Ecto neural progenitor cell (in vitro differentiated cells): Measurements from ENCODE around the gene LMOD3.

Experiments
- DNase-seq: peaks from one replicate; pipeline ENCODE4 v3.0.0-alpha.2; 2018; ENCODE audit warnings: low spot score

The LMOD3 gene

DNA sequence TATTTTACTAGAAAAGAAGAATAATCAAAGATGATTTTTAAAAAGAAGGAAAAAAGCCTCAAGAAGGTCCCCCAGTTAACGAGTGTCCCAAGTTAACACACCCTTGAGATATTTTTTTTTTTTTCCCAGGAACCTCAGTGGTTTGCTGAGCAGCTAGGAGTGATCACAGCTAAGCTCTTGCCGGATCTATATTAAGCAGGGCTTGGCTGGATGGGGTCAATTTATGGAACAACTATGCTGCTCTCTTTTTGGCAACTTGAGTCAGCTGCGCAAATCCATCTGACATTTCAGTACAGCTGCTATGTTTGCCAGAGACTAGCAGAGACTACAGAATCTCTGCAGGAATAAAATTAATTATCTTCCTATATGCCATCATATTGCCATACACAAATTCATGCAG is at the start of gene LMOD3:
Gene LMOD3, minus strand, starts transcription at position 193 of the 400 bp plus-strand sequence. CDS start 209 bp downstream, outside the sequence.
- DNase-seq = no peak

DNA sequence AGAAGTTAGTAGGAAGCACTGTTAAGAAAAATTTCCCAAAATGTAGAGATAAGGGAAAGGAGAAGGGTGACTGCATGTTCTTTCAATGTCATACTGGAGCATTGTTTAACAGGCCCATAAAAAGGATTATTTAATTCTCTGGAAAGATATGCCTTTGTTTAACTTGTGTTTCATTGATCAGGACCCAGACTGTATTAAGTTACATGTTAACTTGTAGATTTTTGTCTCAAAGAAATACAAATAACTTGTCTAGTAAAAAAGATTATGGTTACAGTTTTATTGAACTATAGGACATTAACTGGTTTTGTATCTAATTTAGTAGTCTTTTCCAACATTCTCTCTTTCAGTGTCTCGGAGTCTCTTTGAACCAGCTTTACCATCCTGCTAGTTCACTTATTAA is 49.7 kb upstream of the LMOD3 start:
- no peak for DNase-seq

DNA sequence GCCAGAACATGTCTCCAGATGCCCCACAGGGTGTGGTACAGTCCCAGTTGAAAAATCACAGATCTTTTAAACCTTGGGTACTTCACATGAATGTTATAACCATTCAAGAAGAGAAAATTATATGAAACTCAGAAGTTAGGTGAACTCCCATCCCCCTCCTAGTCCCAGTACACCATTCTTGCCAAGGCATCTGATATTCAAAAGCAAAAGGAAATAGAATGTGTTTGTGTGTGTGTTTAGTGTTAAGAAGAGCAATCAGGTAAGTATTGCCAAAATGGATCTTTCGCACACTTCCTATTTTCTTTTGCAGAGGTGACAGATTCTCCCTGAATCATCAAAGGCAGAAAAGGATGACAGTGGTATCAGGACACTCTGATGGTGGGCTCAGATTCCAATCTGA is 44.1 kb upstream of the LMOD3 start:
- no peak for DNase-seq

DNA sequence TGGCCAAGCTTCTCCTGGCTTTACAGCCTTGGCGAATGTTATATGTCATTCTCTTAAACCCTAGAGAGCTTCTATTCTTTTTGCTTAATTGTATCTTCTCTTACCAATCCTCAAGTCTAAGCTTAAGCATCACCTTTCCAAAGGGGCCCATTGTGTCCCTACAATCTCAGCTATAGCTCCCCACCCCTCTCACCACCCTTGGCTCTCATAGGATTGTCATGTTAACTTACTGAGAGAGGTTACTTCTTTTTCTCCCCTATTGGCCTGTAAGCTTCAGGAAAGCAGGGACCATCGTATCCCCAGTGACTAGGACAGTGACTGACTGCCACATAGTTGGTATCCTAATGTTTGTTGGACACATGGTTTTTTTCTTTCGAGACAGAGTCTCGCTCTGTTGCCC is 43.3 kb upstream of the LMOD3 start:
- no peak for DNase-seq

DNA sequence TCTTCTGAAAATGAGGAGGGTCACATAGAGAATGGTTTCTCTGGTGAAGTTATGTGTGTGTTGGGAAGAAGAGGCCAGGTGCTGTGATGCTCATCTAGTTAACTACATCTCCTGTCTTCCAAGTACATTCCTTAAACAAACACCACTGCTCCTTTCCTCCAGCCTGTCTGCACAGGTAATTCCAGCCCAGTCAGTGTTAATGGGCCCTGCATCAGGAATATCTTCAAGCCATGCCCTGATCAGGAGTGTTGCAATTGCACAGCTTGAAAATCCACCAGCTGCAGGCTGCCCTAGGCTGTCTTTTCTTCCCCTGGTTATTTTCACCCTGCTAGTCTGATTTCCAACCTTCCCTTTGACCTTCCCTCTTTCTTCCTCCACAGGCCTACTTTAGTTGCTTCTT is 41.9 kb upstream of the LMOD3 start:
- no peak for DNase-seq

DNA sequence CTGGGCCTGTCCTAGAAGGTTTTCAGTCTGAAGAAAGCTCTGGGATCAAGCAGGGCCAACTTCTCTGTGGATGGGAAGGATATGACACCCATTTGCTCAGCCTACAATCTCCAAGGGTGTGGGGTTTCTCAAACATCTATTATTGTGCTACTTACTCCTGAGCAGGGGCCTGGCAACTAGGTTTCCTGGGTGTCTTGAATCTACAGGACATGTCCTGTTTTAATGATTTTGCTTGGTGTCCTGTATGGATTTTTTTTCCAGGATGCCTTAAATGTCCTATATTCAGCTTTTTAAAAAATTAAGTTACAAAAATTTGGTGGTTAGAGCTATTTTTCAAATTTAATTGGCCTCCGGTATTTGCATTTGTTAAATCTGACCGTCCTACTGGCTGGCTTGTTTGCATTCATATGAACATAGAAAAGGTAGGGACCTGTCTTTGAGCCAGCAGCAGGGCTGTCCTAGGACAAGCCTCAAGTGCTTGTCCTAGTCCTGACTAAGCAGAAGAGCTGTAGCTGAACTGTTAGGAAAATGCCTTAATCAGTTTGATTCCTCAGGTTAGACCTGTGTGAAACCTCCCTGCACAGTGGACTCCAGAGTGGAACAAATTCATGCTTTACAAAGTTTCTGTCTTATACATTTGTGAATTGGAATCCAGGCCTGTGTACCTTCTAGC is 40.0 kb upstream of the LMOD3 start:
- DNase-seq = no peak

DNA sequence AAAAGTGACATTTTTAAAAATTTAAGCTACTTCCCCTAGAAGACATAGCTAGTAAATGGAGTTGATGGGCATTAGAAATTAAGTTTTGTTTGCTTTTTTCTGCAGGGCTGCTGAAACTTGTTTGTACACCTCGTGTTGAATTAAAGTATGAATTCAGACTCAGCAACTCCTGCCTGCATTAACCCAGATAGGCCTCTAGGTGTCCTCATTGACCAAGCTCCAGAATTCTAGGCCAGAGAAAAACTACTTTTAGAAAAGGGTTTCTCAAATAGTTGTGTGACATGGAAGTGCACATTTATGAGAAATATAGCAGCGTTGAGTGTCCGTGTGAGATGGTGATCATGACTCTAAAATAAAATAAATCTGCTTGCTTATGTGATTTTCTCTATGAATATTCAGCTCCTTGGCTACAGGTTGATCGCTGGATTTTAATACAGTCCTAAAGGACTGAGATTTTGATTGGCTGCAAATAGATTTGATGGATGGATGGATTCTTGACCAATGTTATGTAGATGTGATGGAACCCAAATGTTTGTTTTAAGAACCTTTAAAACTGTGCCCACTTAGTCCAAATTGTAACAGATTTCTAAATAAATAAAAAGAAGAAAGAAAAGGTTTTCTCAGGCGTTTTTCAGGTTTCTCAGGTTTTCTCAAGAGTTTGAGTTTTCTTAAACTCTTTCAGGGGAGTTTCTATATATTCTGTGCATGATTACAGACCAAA is 39.4 kb upstream of the LMOD3 start:
- no peak for DNase-seq

DNA sequence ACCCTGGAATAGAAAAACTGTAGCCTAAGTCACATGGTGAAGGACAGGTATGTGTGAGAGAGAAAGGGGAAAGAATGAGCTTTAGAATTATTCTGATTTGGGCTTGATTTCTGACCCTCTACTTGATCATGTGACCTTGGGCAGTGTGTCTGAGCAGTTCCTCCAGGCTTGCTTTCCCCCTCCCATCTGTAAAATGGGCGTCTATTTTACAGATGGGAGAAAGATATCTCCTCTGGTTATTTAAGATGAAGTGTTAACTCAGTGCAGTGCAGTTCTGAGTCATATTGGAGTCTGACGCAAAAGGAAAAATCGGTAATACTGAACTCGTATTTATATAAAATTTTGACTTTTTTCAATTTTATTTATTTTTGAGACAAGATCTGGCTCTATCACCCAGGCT is 38.1 kb upstream of the LMOD3 start:
- DNase-seq = no peak

DNA sequence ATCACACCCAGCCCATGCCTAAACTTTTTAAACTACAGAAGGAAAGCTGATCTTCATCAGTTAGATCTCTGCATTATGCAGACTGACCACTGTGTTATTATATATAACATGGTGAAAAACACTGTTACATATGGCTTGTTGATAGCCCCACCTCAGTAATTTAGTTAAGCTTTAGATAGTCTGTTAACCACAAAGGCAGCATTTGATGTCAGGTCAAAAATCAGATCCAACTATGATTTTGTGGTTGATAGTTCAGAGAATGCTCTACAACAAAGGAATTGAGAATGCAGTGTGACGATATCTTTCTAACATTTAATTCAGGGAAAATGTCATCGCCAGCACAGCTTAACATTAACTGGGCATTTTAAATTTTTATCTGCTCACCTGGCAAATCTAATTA is 37.7 kb upstream of the LMOD3 start:
- DNase-seq = no peak

DNA sequence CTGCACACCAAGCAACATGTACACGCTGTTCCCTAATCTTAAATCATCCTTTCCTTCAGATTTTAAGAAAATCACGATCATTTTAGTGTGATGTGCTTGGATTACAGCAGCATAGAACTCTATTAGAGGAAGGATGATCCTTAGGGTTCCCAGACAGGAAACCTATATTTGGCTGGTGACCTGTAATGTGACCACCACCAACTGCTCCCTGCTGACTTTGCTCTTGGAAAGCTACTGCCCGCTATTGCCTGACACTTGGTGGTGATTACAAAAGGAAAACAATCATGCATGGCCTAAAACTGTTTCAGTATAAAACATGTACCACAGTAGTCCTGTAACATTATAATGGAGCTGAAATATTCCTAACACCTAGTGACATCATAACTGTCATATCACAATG is 27.2 kb upstream of the LMOD3 start:
- DNase-seq = no peak

DNA sequence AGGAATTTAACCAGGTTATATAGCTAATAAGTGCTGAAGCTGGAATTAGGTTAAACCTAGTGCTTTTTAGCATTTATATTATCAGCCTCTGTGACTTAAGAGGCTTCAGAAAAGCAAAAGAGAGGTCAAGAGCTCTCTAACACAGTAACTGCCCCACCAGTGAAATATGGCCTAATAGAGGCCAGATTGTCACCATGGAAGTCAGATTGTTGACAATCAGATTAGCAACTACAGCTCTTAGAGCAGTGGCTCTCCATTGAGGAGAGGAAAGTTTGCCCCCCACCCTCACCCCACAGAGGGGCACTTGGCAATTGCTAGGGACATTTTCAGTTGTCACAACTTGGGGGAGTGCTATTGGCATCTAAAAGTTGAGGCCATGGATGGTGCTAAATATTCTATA is 23.3 kb upstream of the LMOD3 start:
- no peak for DNase-seq

DNA sequence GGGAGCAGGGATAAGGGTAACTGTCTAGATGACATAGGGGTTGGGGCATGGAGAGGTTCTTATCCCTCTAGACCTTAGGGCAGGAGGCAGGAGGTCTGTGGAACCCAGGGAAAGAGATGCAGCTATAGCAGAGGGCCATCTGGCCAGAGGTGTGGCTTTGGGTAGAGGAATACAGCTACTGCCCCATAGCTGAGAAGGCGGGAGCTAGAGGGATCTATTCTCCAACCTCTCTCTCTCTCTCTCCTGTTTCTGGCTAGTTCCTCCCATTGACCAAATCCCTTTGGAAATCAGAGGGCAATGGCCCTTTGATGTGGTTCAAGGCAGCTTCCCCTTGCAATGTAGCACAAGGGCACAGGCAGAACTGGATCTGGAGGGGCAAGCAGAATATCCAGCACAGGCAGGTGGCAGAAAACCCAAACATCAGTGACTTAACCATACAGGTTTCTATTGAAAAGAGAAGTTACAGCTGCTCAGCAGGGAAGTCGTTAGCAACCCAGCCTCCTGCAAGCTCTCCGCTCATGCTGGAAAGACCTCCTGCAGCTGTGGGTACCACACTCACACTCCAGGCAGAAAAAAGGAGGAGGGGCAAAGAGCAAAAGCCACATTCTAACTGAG is 22.3 kb upstream of the LMOD3 start:
- DNase-seq = peak; percentile 47

DNA sequence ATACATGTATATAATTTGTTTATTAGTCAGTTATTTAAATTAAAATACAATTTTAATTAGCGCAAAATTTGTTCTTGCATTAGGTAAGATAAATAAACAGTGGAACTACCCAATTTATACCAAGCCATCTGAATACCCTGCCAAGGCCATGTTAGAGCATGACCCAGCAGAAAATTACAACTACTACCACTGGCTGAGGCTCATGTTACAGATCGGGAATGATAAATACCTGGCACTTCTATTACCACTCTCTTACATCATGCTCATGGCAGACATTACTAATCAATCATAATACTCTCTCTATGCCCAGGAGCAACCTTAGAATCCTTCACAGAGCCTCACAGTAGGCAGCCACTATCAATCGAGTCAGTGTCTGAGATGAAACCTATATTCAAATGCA is 21.2 kb upstream of the LMOD3 start:
- DNase-seq = no peak

DNA sequence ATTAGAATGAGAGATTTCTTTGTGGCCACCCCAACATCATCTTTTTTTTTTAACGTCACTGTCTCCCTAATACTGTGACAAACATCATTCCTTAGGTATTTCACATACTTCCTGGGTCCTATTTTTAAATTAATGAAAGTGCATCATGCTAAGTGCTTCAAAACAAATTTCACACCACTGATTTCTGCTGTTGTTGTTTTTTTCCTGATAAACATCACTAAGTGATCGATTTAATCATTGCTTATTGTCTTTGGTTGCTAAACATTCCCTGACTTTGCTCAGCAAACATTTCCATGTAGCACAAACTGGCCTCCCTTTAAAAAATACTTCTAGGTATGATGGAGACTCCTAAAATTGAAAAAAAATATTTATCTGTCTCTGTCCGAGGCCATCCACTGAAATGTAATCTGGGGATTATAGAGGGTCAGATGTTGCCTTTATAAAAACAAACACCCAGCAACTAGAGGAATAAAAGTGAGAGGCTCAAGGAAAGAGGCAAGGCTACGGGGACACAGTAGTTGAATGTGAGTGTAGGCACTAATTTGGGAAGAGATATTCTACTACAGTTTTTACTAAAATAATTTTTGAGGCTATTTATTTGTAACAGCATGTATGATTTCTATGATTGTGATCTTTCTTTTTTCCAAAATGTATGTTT is 20.5 kb upstream of the LMOD3 start:
- no peak for DNase-seq

DNA sequence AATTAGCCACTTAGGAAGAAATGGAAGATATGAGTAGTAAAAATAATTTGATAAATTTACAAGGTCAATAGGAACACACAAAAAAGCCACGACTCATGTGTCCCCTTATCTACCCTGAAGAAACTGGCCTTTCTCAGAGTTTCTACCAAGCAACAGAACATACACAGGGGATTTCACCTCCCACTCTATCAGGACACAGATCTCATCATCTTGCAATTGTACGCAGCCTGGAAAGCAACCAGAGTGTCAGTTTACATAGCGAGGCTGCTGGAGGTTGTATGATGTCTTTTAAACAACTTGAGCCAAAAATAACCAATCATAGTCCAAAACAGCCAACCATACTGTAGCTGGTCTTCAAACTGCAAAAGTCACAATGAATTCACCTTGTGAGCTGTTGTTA is 19.7 kb upstream of the LMOD3 start:
- no peak for DNase-seq

DNA sequence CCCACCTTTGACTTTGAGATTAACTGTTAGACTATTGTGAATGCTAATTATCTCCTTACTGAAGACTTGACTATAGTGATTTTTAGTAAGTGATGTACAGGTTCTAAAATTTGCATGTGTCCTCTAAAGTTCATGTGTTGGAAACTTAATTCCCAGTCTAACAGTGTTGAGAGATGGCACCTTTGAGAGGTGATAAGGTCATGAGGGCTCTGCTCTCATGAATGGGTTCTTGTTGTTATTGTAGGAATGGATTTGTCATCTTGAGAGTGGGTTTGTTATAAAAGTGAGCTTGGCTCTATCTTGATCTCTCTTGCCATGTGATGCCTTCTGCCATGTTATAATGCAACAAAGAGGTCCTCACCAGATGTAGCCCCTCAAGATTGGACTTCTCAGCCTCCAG is 18.9 kb upstream of the LMOD3 start:
- no peak for DNase-seq

DNA sequence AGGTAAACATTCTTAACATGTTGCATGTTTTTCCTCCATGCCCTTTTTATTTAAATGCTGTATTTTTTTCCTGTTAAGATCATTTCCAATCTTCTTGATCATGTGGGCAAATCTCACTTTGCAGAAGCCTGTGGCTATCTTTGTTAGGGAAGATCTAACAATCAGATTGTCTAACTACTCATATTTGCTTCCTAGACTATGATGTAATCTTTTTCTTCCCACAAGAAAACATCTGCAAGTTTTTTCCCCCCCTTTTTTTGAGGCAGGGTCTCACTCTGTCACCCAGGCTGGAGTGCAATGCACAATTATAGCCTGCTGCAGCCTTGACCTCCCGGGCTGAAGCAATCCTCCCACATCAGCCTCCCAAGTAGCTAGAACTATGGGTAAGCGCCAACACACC is 15.0 kb upstream of the LMOD3 start:
- no peak for DNase-seq

DNA sequence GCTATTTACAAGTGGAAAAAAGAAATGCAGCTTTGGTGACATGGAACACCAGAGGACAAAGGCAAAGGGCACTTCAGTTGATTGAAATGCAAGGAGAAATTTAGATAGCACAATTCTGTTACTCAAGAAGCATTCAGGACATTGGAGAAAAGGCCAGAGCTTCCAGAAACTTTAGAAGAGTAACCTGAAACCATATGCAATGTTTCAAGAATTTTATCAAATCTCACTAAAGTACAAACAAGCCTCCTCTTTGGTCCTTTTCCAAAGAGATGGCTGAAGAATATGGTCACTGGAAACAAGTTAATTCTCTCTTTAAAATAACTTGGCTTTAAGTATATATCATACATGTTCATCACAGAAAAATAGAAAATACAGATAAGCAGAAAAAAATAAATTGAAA is 14.6 kb upstream of the LMOD3 start:
- no peak for DNase-seq

DNA sequence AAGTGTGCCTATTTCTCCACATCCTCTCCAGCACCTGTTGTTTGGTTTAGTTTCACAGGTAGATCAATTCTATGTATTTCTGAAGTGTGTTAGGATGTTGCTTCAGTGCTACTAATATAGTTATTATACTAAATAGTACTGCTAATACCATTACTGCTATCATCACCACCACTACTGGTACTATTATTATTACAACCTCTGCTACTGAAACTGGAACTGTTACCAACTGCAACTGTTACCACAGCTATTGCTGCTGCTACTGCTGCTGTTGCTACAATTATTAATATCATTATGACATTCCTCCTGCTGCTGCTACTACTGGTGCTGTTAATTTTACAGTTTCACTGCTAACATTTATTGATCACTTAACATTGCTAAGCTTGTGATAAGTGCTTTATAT is 8.3 kb upstream of the LMOD3 start:
- no peak for DNase-seq

DNA sequence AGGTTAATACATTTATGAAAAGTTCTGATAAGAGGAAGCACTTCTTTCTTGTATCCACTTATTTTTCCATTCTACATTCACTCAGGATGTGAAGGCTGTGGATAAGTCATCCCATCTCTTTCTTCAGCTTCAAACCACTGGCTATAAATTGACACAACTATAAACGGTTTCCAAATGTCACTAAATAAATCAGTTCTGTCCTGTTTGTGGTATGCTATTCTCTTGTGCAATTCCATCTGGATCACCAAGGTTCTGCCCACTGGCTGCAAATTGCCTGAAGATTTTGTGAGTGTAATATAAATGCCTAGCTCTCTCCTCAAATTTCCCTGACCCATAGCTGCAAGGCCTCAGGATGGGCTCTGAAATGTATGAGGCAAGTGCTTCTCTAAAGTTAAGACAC is 7.1 kb upstream of the LMOD3 start:
- DNase-seq = no peak

DNA sequence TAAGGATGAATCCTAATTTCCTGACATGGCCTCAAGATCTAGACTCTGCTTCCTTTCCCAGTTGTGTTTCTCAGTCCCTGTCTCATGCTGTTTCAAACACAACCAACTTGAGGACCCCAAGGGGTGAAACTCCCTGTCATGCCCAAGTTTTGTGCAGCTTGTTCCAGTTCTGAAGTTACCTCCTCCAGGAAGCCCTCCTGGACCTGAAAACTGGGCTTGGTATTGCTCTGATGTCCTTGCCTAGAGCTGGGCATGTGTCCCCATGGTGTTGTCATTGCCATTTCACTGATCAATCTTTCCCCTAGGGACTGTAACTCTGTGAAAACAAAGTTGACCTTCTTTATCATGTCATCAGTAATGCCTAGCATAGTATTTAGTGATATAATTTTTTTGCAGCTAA is 6.1 kb upstream of the LMOD3 start:
- no peak for DNase-seq

DNA sequence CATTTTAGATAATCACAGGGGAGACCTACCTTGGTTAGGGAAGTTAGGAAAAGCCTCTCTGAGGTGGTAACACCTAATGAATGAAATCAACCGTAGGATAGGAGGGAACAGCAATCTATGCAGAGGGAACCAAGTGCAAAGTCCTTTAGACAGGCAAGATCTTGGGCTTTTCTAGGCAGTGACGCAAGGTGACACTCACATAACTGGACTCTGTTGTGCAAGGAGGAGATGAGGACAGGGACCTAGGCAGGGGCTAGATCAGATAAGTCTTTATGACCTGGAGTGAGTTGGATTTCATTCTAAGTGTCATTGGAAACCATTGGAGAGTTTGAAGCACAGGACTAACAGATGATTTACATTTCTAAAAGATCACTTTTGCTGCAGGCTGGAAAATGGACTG is 4.6 kb upstream of the LMOD3 start:
- no peak for DNase-seq

DNA sequence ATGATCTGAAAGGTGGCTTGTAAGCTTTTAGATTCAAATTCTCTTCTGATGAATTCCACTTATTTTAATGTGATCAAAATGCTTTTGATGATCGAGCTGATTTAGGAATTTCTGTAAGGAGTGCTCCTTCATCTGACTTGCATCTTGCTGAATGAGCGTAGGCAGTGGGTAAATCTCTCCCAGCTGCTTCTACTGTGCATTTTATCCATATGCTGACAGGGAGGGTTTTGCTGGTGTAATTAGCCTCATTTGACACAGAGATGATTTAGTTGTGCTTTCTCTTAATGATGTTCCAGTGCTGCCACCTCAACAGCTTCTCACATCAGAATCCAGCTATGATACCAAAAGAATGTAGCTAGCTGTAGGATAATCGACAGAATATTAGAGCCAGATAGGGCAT is 3.8 kb upstream of the LMOD3 start:
- DNase-seq = no peak
